Panc1 (cell line): ENCODE measurements around the gene C12orf56. TPM values are rescaled to one million over a fixed set of nuclear protein-coding genes. Genes with fewer than 3 reads are reported as not detected.

ENCODE experiments used
- ATAC-seq: fragments of 200-7000 bp; cut with Tn5 transposase; 2 replicates; pipeline ENCODE4 v1.9.1; 2020; ENCODE audit warnings: mild to moderate bottlenecking, moderate library complexity
- BruUV-seq: library from RNA; stranded (reverse); fragments of 400-500 nt; replicated peaks from 2 replicates; lab custom pipeline; 2021; lab: Mats Ljungman, UMichigan
- CTCF ChIA-PET: fragments of 300-600 bp; sonication (Branson Sonifier 250); formaldehyde crosslinking; loops from one replicate; lab custom pipeline; 2022; ENCODE audit warnings: antibody characterized with exemption; lab: Charles Lee
- POLR2A ChIA-PET: fragments of 300-600 bp; sonication (Branson Sonifier 250); formaldehyde crosslinking; loops from one replicate; lab custom pipeline; 2022; ENCODE audit warnings: antibody characterized with exemption; lab: Charles Lee
- DNase-seq: peaks from one replicate; pipeline ENCODE4 v3.0.0-alpha.2; 2010; ENCODE audit warnings: low read depth, low spot score
- H3K27ac ChIP-seq: 2 replicates; pipeline ENCODE4 v1.5.1; 2011; ENCODE audit warnings: mild to moderate bottlenecking, low read length, inconsistent platforms
- H3K27me3 ChIP-seq: fragments of 200-500 bp; sonication (Bioruptor generic); 2 replicates; pipeline ENCODE4 v1.6.0; 2014; ENCODE audit warnings: low read length, inconsistent platforms; ENCODE audit not compliant: control insufficient read depth, insufficient read depth
- H3K36me3 ChIP-seq: fragments of 200-500 bp; sonication (Bioruptor generic); 2 replicates; pipeline ENCODE4 v1.5.1; 2014; ENCODE audit warnings: inconsistent platforms, mild to moderate bottlenecking, low read length, moderate library complexity; ENCODE audit not compliant: control insufficient read depth, insufficient read depth
- H3K4me1 ChIP-seq: 2 replicates; pipeline ENCODE4 v1.5.1; 2011; ENCODE audit warnings: inconsistent platforms, mild to moderate bottlenecking, low read length, moderate library complexity; ENCODE audit not compliant: control insufficient read depth, insufficient read depth
- H3K4me3 ChIP-seq, 2 experiments: 2 replicates each; pipeline ENCODE4 v1.5.1; 2011 to 2012; ENCODE audit warnings: low read depth in 2 of 2, low read length in 2 of 2, mild to moderate bottlenecking in 2 of 2, inconsistent platforms in 1 of 2, moderate library complexity in 1 of 2
- H3K9me3 ChIP-seq: fragments of 200-500 bp; sonication (Bioruptor generic); 2 replicates; pipeline ENCODE4 v1.5.1; 2014; ENCODE audit warnings: low read depth, mild to moderate bottlenecking, inconsistent platforms, low read length, moderate library complexity; ENCODE audit not compliant: control insufficient read depth, insufficient read depth
- POLR2AphosphoS5 ChIP-seq: IDR thresholded peaks from 2 replicates; pipeline ENCODE4 v1.6.1; 2012; ENCODE audit warnings: mild to moderate bottlenecking, low read depth, low read length, moderate library complexity
- REST ChIP-seq, 2 experiments: IDR thresholded peaks; 2 replicates each; pipeline ENCODE4 v1.6.1; 2011 to 2012; ENCODE audit warnings: low read depth in 2 of 2, control low read depth in 1 of 2, low read length in 1 of 2, mild to moderate bottlenecking in 1 of 2, moderate library complexity in 1 of 2; ENCODE audit not compliant: insufficient read depth in 1 of 2
- SIN3A ChIP-seq: IDR thresholded peaks from 2 replicates; pipeline ENCODE4 v1.6.1; 2012; ENCODE audit warnings: low read depth, mild to moderate bottlenecking, low read length, moderate library complexity, borderline replicate concordance; ENCODE audit not compliant: insufficient read depth
- TCF7L2 ChIP-seq: IDR thresholded peaks from 2 replicates; pipeline ENCODE4 v1.6.1; 2011; ENCODE audit warnings: mild to moderate bottlenecking, low read depth, low read length, inconsistent platforms
- in situ Hi-C: cut with HindIII; loops from 2 replicates; pipeline ENCODE4 v1.10.0; 2016; ENCODE audit warnings: low sequenced_read_pairs, low pct_unique_long_range_greater_than_20kb
- intact Hi-C: fragments of 100-400 bp; cut with micrococcal nuclease; formaldehyde crosslinking; loops from one replicate; pipeline ENCODE4 v1.10.0; 2022; ENCODE audit not compliant: unreplicated experiment
- total RNA-seq: library from RNA; stranded (reverse); gene quantifications from one replicate; pipeline ENCODE4 v1.2.1, GENCODE V29; 2021; ENCODE audit not compliant: unreplicated experiment
- TF ChIP-seq, protein P1 (sequence below): fragments of 450-650 bp; IDR thresholded peaks from 2 replicates; pipeline ENCODE4 v1.5.1; 2017; ENCODE audit warnings: mild to moderate bottlenecking

Gene C12orf56
- total RNA-seq, 1 experiment from 2014 or later, result 2.8 TPM

DNA sequence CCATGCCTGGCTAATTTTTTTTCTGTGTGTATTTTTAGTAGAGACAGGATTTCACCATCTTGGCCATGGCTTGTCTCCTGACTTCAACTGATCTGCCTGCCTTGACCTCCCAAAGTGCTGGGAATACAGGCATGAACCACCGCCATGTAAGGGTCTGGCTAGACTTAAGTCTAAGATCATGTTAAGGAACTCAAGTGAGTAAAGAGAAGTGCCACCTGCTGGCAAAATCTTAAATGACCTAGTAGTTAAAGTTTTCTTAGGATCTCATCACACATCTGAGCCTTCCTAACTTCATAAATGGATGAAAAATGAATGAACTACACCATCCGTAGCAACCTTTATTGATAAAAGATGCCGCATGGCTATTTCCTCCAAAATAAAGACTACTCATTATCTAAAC is 1.7 kb upstream of the C12orf56 start:
- Histone ChIP-seq H3K4me3 (no peak overlapping the region), H3K4me1 (peaks cover 7% of the 10 kb centered on the region), H3K27me3 (no peaks in the 10 kb centered on the region), H3K36me3 (no peaks in the 10 kb centered on the region), H3K27ac (no peak overlapping the region), H3K9me3 (no peaks in the 10 kb centered on the region)
- TF ChIP-seq POLR2AphosphoS5 (no peak), REST (IDR thresholded peaks at IDR 0.05; ENCODE audit: insufficient read depth in 1 of 2, low read depth in 2 of 2, low read length in 1 of 2) (no peak), TCF7L2 (no peak)
- TF ChIP-seq, protein P1, sequence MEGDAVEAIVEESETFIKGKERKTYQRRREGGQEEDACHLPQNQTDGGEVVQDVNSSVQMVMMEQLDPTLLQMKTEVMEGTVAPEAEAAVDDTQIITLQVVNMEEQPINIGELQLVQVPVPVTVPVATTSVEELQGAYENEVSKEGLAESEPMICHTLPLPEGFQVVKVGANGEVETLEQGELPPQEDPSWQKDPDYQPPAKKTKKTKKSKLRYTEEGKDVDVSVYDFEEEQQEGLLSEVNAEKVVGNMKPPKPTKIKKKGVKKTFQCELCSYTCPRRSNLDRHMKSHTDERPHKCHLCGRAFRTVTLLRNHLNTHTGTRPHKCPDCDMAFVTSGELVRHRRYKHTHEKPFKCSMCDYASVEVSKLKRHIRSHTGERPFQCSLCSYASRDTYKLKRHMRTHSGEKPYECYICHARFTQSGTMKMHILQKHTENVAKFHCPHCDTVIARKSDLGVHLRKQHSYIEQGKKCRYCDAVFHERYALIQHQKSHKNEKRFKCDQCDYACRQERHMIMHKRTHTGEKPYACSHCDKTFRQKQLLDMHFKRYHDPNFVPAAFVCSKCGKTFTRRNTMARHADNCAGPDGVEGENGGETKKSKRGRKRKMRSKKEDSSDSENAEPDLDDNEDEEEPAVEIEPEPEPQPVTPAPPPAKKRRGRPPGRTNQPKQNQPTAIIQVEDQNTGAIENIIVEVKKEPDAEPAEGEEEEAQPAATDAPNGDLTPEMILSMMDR, result peak; percentile 68
- ChIA-PET CTCF (interaction anchor here (0.7 kb wide), 1 partner anchor 118 kb away, joined by 10 read pairs; no protein-coding TSS in a partner anchor), POLR2A (no interaction called here)
- intact Hi-C loops (loop anchor here (2.0 to 5.0 kb wide), 2 partner anchors 119 to 565 kb away; no protein-coding TSS in a partner anchor), in situ Hi-C loops (no loop called here)
- BruUV-seq, result no TSS peak
- peak; percentile 56 for ATAC-seq
- no peak for DNase-seq

DNA sequence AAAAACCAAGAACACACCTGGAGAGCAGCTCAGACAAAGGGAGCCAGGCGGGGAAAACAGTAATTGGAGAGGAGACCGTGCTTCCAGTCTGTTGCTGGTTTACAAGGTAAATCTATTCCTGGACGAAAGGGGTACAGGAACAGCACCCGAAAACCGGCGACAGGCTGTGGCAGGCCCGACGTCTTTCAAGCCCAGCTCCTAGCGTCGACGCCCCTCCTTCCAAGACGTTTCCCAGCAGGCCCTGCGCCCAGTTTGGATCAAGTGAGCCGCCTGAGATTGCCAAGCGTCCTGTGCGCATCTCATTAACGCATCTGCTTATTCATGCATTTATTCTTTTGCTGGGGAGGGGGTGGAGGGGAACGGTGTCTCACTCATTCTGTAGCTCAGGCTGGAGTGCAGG is 1.4 kb downstream of the C12orf56 start:
- no peak overlapping the region for H3K4me3 ChIP-seq
- no peak for TF ChIP-seq SIN3A
- TF ChIP-seq REST (IDR thresholded peaks at IDR 0.05; ENCODE audit: insufficient read depth in 1 of 2, low read depth in 2 of 2, low read length in 1 of 2), result no peak
- TF ChIP-seq, protein P1, result no peak
- TF ChIP-seq TCF7L2, result no peak
- TF ChIP-seq POLR2AphosphoS5, result no peak
- BruUV-seq, result no TSS peak
- no peaks in the 10 kb centered on the region for H3K36me3 ChIP-seq
- CTCF ChIA-PET, result no interaction called here
- DNase-seq (no peak), ATAC-seq (no peak)
- no peak overlapping the region for H3K27ac ChIP-seq
- POLR2A ChIA-PET, result no interaction called here
- intact Hi-C loops (no loop called here), in situ Hi-C loops (no loop called here)
- H3K9me3 ChIP-seq, result no peaks in the 10 kb centered on the region
- no peaks in the 10 kb centered on the region for H3K27me3 ChIP-seq
- H3K4me1 ChIP-seq, result peaks cover 7% of the 10 kb centered on the region
